Gastroesophageal sphincter (tissue), 3 donors: ENCODE measurements around the gene SMIM22.

ENCODE experiments used
- CTCF ChIP-seq, 4 experiments: fragments of 200-600 bp in 2 of 4; fragments of 450-650 bp in 2 of 4; sonication (generic) in 1 of 4; IDR thresholded peaks; one replicate each; pipeline ENCODE4 v1.5.1; 2017 to 2019; ENCODE audit warnings: antibody characterized with exemption in 4 of 4, mild to moderate bottlenecking in 2 of 4, moderate library complexity in 2 of 4
- EP300 ChIP-seq: sonication (generic); formaldehyde crosslinking; IDR thresholded peaks from one replicate; pipeline ENCODE4 v1.6.1; 2017; ENCODE audit warnings: antibody characterized with exemption, mild to moderate bottlenecking
- POLR2A ChIP-seq, 2 donors: fragments of 450-650 bp; IDR thresholded peaks; one replicate each; pipeline ENCODE4 v1.6.1; 2017; ENCODE audit warnings: antibody characterized with exemption in 2 of 2, mild to moderate bottlenecking in 2 of 2, moderate library complexity in 1 of 2
- POLR2AphosphoS5 ChIP-seq: sonication (generic); formaldehyde crosslinking; IDR thresholded peaks from one replicate; pipeline ENCODE4 v1.6.1; 2017; ENCODE audit warnings: antibody characterized with exemption

DNA sequence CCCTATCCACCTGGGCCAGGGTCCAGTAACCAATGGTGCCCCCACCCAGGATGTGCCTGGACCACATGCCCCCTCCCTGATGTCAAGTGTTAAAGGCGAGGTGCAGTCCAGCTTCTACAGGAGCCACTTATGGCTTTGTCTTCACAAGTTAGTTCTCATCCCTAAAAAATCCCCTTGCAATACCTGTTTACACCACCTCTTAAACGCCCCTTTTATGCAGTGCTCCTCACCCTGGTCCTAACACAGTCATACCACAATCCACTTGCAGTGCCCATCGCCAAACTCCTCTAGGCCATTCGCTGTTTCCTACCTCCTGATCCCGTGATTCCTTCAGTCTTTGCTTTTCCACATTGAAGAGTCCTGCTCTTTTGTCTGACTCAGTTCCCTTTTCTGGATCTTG lies 44.8 kb downstream of the SMIM22 start:
- TF ChIP-seq POLR2A (IDR thresholded peaks at IDR 0.05) = no peak
- no peak for TF ChIP-seq CTCF (IDR thresholded peaks at IDR 0.05)
- no peak for TF ChIP-seq EP300
- TF ChIP-seq POLR2AphosphoS5 = no peak
